Neuronal stem cell (in vitro differentiated cells): ENCODE data around the gene ARHGDIB.

ENCODE experiments used
- DNase-seq: peaks from one replicate; pipeline ENCODE4 v3.0.0-alpha.2; 2013; ENCODE audit warnings: low spot score
- H2AFZ ChIP-seq: one replicate; pipeline ENCODE4 v1.6.1; 2013; ENCODE audit warnings: mild to moderate bottlenecking, low read length, inconsistent platforms
- H2AK5ac ChIP-seq: 2 replicates; pipeline ENCODE4 v1.6.1; 2013; ENCODE audit warnings: low read depth, mild to moderate bottlenecking, inconsistent platforms, low read length, moderate library complexity, mixed read lengths
- H2BK120ac ChIP-seq: 2 replicates; pipeline ENCODE4 v1.6.1; 2013; ENCODE audit warnings: low read depth, mild to moderate bottlenecking, inconsistent platforms, low read length, moderate library complexity, mixed read lengths
- H2BK12ac ChIP-seq: one replicate; pipeline ENCODE4 v1.6.1; 2013; ENCODE audit warnings: low read length, inconsistent platforms
- H2BK15ac ChIP-seq: 2 replicates; pipeline ENCODE4 v1.6.1; 2013; ENCODE audit warnings: mild to moderate bottlenecking, low read length, inconsistent platforms, mixed read lengths
- H2BK5ac ChIP-seq: one replicate; pipeline ENCODE4 v1.6.1; 2013; ENCODE audit warnings: inconsistent platforms, mild to moderate bottlenecking, low read length, moderate library complexity
- H3K14ac ChIP-seq: one replicate; pipeline ENCODE4 v1.6.1; 2013; ENCODE audit warnings: low read length, inconsistent platforms
- H3K18ac ChIP-seq: 2 replicates; pipeline ENCODE4 v1.6.1; 2013; ENCODE audit warnings: low read length, inconsistent platforms
- H3K23ac ChIP-seq: 2 replicates; pipeline ENCODE4 v1.6.1; 2013; ENCODE audit warnings: low read depth, mild to moderate bottlenecking, mixed read lengths, low read length, inconsistent platforms; ENCODE audit not compliant: poor library complexity
- H3K27ac ChIP-seq: replicated peaks from 3 replicates; pipeline ENCODE4 v1.5.1; 2013; ENCODE audit warnings: low read length, inconsistent platforms
- H3K27me3 ChIP-seq, 3 experiments: 2 replicates each; pipeline ENCODE4 v1.6.1; 2013; ENCODE audit warnings: low read length in 3 of 3, mild to moderate bottlenecking in 2 of 3, inconsistent platforms in 1 of 3, low read depth in 1 of 3, mixed read lengths in 1 of 3, moderate library complexity in 1 of 3; ENCODE audit not compliant: control insufficient read depth in 3 of 3, insufficient read depth in 3 of 3
- H3K36me3 ChIP-seq, 2 donors: replicated peaks in 1 of 2; 2 replicates each; pipeline ENCODE4 v1.6.1; 2013; ENCODE audit warnings: low read length in 2 of 2; ENCODE audit not compliant: control insufficient read depth in 2 of 2, insufficient read depth in 2 of 2
- H3K4ac ChIP-seq: 2 replicates; pipeline ENCODE4 v1.6.1; 2013; ENCODE audit warnings: inconsistent platforms, mild to moderate bottlenecking, low read length, moderate library complexity
- H3K4me1 ChIP-seq, 2 donors: 1 replicate in 1 of 2; 2 replicates in 1 of 2; pipeline ENCODE4 v1.6.1; 2013; ENCODE audit warnings: low read length in 2 of 2, low read depth in 1 of 2; ENCODE audit not compliant: control insufficient read depth in 2 of 2, insufficient read depth in 1 of 2
- H3K4me2 ChIP-seq: one replicate; pipeline ENCODE4 v1.6.1; 2013; ENCODE audit warnings: mild to moderate bottlenecking, low read length, inconsistent platforms; ENCODE audit not compliant: insufficient read depth, poor library complexity, severe bottlenecking
- H3K4me3 ChIP-seq, 2 donors: 2 replicates each; pipeline ENCODE4 v1.5.1; 2013; ENCODE audit warnings: low read length in 2 of 2, mild to moderate bottlenecking in 2 of 2, inconsistent platforms in 1 of 2, moderate library complexity in 1 of 2
- H3K79me1 ChIP-seq: one replicate; pipeline ENCODE4 v1.6.1; 2013; ENCODE audit warnings: low read depth, mild to moderate bottlenecking, inconsistent platforms, low read length, moderate library complexity
- H3K9ac ChIP-seq: one replicate; pipeline ENCODE4 v1.6.1; 2013; ENCODE audit warnings: mild to moderate bottlenecking, low read depth, low read length, inconsistent platforms; ENCODE audit not compliant: poor library complexity
- H3K9me3 ChIP-seq, 2 donors: replicated peaks in 1 of 2; 2 replicates each; pipeline versions ENCODE3 to v1.6.1; 2013; ENCODE audit warnings: low read length in 2 of 2, mild to moderate bottlenecking in 2 of 2, inconsistent platforms in 1 of 2, low read depth in 1 of 2, mixed read lengths in 1 of 2, moderate library complexity in 1 of 2; ENCODE audit not compliant: control insufficient read depth in 2 of 2, insufficient read depth in 1 of 2
- H4K8ac ChIP-seq: one replicate; pipeline ENCODE4 v1.6.1; 2013; ENCODE audit warnings: low read depth, mild to moderate bottlenecking, inconsistent platforms, low read length, moderate library complexity
- H4K91ac ChIP-seq: one replicate; pipeline ENCODE4 v1.6.1; 2013; ENCODE audit warnings: low read length, low read depth, mild to moderate bottlenecking, inconsistent platforms; ENCODE audit not compliant: poor library complexity
- WGBS, 2 donors: extraction: QIAGEN DNeasy Blood & Tissue Kit; methylation state at CpG; one replicate each; pipeline ENCODE4 v1.1.7; 2013; ENCODE audit warnings: missing lambda C conversion rate in 2 of 2, mixed read lengths in 1 of 2; ENCODE audit not compliant: insufficient read length in 2 of 2, insufficient replicate concordance in 1 of 2; ENCODE audit errors: extremely low coverage in 2 of 2; 5-methylcytosine and 5-hydroxymethylcytosine counted together

ARHGDIB gene

DNA sequence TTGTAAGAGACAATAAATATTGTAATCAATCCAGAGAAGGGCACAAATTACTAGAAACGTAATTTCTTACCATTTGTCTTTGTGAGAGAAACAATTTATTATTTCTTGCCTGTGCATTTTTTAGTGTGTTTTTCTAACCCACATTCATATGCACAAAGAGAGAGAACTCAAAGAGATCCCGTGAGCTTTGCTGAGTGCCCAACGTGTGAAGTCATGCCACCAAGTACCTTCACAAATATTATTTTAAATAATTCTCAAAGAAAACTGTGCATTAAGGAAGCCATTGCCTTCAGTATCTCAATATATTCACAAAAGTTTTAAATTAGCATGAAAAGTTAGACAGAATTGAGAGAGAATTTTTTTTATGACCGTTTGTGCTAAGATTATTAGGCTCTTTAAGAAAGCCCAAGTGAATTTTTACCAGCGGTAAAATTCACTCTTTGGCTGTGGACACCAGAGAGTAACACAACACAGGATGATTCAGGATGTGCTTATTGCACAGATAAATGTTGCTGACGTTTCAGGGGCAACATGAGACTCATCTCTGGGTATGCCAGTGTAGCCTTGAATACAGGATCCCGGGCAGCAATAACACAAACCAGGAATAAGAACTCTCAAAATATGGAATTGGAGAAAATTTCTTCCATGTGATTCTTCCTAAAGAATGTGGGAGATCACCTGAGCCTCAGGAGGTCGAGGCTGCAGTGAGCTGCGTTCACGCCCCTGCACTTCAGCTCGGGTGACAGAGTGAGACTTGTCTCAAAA is 2.9 kb downstream of the ARHGDIB start:
- H3K4me1 ChIP-seq, result no peaks in the 10 kb centered on the region
- H2BK120ac ChIP-seq, result no peak overlapping the region
- H3K27ac ChIP-seq, result no peak overlapping the region
- no peak overlapping the region for H3K4me2 ChIP-seq
- no peaks in the 10 kb centered on the region for H3K27me3 ChIP-seq
- H2BK15ac ChIP-seq, result no peak overlapping the region
- WGBS, 2 donors, result no CpG with 5 or more reads among the region's 11 CpGs
- H3K14ac ChIP-seq, result no peak overlapping the region
- no peak overlapping the region for H3K4me3 ChIP-seq
- H3K9me3 ChIP-seq, result no peaks in the 10 kb centered on the region
- H2AFZ ChIP-seq, result no peak overlapping the region
- H4K91ac ChIP-seq, result no peak overlapping the region
- H3K4ac ChIP-seq, result no peak overlapping the region
- H3K36me3 ChIP-seq, result no peaks in the 10 kb centered on the region
- no peak overlapping the region for H2BK5ac ChIP-seq
- H3K23ac ChIP-seq, result no peak overlapping the region
- H4K8ac ChIP-seq, result no peak overlapping the region
- H3K18ac ChIP-seq, result no peak overlapping the region
- no peak overlapping the region for H2BK12ac ChIP-seq
- no peak overlapping the region for H2AK5ac ChIP-seq
- no peaks in the 10 kb centered on the region for H3K79me1 ChIP-seq
- H3K9ac ChIP-seq, result no peak overlapping the region
- no peak for DNase-seq

- no peak overlapping the region for H2BK120ac ChIP-seq
- H3K27me3 ChIP-seq, result no peaks in the 10 kb centered on the region
- DNase-seq, result no peak
- no peak overlapping the region for H2BK5ac ChIP-seq
- H2AK5ac ChIP-seq, result no peak overlapping the region
- H3K18ac ChIP-seq, result peak overlapping the region; percentile 2
- H3K27ac ChIP-seq, result no peak overlapping the region
- 100% methylated on average over 1 of the region's 5 CpGs for whole genome bisulfite sequencing, 2 donors
- H3K4ac ChIP-seq, result no peak overlapping the region
- H3K4me1 ChIP-seq, result no peaks in the 10 kb centered on the region
- H4K91ac ChIP-seq, result no peak overlapping the region
- no peak overlapping the region for H2BK15ac ChIP-seq
- H3K36me3 ChIP-seq, result no peaks in the 10 kb centered on the region
- H3K9me3 ChIP-seq, result no peaks in the 10 kb centered on the region
- H3K79me1 ChIP-seq, result no peaks in the 10 kb centered on the region
- H3K23ac ChIP-seq, result no peak overlapping the region
- H3K9ac ChIP-seq, result no peak overlapping the region
- H3K4me2 ChIP-seq, result no peak overlapping the region
- H2AFZ ChIP-seq, result no peak overlapping the region
- H4K8ac ChIP-seq, result no peak overlapping the region
- H2BK12ac ChIP-seq, result no peak overlapping the region
- H3K4me3 ChIP-seq, result no peak overlapping the region
- H3K14ac ChIP-seq, result no peak overlapping the region
Measured at GRCh38 chr12:14957551-14958168, 3.7 kb downstream of the ARHGDIB start.

- no peak overlapping the region for H2BK12ac ChIP-seq
- H2BK5ac ChIP-seq, result no peak overlapping the region
- no peaks in the 10 kb centered on the region for H3K36me3 ChIP-seq
- no peaks in the 10 kb centered on the region for H3K4me1 ChIP-seq
- H3K23ac ChIP-seq, result no peak overlapping the region
- no peak overlapping the region for H3K18ac ChIP-seq
- no peak overlapping the region for H3K4ac ChIP-seq
- H3K4me2 ChIP-seq, result no peak overlapping the region
- no peak overlapping the region for H2BK15ac ChIP-seq
- H2BK120ac ChIP-seq, result no peak overlapping the region
- no CpG with 5 or more reads among the region's 2 CpGs for WGBS, 2 donors
- no peak overlapping the region for H4K8ac ChIP-seq
- no peak overlapping the region for H2AK5ac ChIP-seq
- no peak overlapping the region for H2AFZ ChIP-seq
- no peak overlapping the region for H3K27ac ChIP-seq
- H3K9me3 ChIP-seq, result no peaks in the 10 kb centered on the region
- no peak overlapping the region for H3K14ac ChIP-seq
- H3K27me3 ChIP-seq, result no peaks in the 10 kb centered on the region
- no peak overlapping the region for H4K91ac ChIP-seq
- no peak overlapping the region for H3K4me3 ChIP-seq
- DNase-seq, result no peak
- H3K9ac ChIP-seq, result no peak overlapping the region
- H3K79me1 ChIP-seq, result no peaks in the 10 kb centered on the region
Measured at GRCh38 chr12:14956905-14957304, 4.5 kb downstream of the ARHGDIB start.

GRCh38 chr12:14956024-14956891 is 5.1 kb downstream of the ARHGDIB start:
- Histone ChIP-seq H2BK15ac (no peak overlapping the region), H3K27me3 (no peaks in the 10 kb centered on the region), H3K4me3 (no peak overlapping the region), H3K36me3 (no peaks in the 10 kb centered on the region), H3K14ac (no peak overlapping the region), H3K23ac (no peak overlapping the region), H3K4me2 (no peak overlapping the region), H2BK5ac (no peak overlapping the region), H3K9ac (no peak overlapping the region), H2AFZ (no peak overlapping the region), H2AK5ac (no peak overlapping the region), H2BK120ac (no peak overlapping the region), H3K18ac (no peak overlapping the region), H3K27ac (no peak overlapping the region), H2BK12ac (no peak overlapping the region), H4K91ac (no peak overlapping the region), H4K8ac (no peak overlapping the region), H3K4me1 (no peaks in the 10 kb centered on the region), H3K4ac (no peak overlapping the region), H3K9me3 (no peaks in the 10 kb centered on the region), H3K79me1 (no peaks in the 10 kb centered on the region)
- DNase-seq, result no peak
- WGBS, 2 donors, result no CpG with 5 or more reads among the region's 9 CpGs
